Activated CD4-positive, alpha-beta T cell treated with anti-CD3 and anti-CD28 coated beads for 48 hours (primary cell): ENCODE results near the gene FBXL4.

Source experiments
- DNase-seq: peaks from one replicate; pipeline ENCODE4 v3.0.0-alpha.2; 2020

FBXL4 gene

DNA sequence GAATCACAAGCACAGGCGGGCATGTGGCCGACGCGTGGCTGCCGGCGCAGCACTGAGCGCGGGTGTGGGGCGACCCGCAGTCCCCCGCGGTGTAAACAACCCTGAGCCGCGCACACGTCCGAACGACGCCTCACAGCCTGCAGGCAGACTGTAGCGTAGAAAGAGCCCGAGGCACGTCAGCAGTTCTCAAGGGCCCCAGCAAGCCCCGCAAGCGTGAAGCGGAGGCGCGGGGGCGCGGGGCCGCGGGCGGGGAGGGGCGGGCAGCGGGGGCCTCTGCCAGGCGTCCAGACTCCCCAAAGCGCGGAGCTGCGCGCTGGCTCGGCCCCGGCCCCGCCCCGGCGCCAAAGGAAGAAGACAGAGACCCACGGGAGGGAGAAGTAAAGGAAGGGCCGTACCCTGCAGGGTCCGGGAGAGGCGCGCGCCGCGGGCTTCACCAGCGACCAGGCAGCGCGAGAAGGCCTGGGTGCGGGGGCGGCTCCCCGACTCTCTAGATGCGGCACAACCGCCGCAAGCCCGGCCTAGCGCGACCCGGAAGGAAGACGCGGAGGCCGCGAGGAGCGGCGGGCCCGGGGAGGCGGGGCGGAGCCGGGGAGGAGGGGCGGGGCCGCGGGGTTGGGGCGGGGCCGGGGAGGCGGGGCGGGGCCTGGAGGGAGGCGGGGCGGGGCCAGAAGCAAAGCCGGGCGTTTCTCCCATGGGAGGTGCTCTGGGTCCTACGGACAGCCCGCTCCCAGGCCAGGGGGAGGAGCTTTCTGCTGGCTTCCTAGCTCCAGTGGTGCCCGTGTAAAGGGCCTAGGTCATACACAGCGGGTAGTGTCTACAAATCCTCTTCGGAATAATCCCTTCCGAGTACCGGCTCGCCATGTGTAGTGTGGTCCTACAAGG lies at the start of gene FBXL4:
FBXL4 (minus strand) TSS at position 536 of the 882 bp plus-strand sequence. CDS start 20,958 bp downstream, outside the sequence.
- DNase-seq: peak; percentile 90

DNA sequence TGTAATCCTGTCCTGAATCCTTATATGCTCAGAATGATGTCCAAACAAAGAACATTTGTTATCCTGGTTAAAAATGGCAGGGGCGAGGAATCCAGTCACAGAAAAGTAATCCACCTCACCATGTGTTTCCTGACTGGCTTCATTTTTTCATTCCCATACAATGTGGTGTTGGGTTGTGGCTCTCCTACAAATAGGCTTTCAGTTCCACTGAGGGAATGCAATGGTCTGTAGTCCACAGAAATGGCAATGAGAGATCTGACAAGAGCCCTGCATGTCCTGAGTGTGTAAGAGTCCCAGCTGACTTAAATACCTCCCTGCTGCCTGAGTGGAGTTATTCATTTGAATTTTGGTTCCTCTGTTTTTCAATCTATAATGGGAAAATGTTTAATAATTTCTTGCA lies 47.4 kb upstream of the FBXL4 start:
- no peak for DNase-seq

- DNase-seq: no peak
Measured at GRCh38 chr6:98992535-98992934, 44.8 kb upstream of the FBXL4 start.

DNA sequence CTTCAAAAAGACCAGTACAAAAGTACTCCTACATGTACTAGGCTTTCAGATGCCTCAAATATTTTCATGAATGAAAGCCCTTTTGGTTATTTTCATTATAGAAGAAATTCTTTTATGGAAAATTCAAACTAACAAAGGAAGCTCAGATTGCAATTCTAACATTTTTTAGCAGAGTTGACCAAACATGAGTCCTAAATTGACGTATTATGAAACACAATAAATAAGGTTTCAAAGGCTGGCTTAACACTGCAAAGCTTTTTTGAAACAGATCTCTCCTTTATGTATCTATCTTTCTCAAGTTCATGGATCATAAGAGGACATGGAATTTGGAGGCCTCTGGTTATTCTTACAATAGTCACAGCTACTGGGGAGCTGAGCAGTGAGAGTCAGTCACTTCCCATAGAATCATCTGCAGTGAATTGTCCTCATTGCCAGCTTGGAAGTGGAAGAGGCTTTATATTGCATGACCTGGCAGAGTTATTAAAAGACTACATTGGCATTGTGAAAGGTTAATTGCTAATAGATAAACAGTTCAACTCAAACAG lies 38.4 kb upstream of the FBXL4 start:
- no peak for DNase-seq

- no peak for DNase-seq
Measured at GRCh38 chr6:98985391-98985790, 37.6 kb upstream of the FBXL4 start.

DNA sequence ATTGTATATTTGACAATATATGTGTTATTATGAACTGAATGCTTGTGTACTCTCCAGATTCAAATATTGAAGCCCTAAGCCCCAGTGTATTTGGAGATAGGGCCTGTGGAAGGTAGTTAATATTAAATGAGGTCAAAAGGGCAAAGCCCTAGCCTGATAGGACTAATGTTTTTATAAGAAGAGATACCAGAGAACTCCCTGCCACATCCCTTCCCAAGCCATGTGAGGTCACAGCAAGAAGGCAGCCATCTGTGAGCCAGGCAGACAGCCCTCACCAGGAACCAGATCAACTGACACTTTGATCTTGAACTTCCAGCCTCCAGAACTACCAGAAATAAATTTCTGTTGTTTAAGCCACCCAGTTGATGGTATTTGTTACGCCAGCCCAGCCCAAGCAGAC lies 36.4 kb upstream of the FBXL4 start:
- no peak for DNase-seq

DNA sequence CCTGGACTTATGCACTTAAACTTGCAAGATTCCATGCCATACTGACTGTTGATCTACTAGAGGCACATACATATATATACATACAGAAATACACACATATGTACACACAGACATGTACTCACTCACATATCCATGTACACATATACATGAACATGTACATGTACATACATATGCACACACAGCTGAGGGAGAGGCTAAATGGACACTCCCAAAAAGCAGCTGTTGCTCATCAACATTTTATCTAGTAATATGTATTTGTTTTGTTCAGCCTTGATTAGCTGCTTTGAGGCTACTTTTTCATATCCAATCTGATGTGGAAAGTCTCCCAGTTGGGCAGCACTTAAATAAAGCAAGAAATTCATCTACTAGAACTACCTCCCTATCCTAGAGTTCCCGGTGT lies 33.7 kb upstream of the FBXL4 start:
- DNase-seq: no peak

DNA sequence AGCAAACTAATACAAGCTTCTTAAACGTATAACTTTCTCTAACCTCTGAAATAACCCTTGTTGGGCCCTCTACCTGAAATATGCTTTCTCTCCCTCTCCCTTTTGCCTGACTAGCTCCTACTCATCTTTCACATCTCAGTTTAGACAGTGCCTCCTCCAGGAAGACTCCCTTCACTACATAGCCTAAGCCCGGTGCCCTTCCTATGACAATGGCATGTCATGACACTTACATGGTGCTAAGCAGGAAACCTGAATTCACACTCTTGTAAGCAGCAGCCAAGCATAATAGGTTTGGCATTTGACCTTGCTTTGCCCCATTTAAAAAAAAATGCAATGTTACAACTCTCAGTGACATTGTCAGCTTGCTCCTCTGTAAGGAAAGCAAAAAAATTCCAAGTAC lies 33.1 kb upstream of the FBXL4 start:
- no peak for DNase-seq

GRCh38 chr6:98977671-98978292 lies 30.0 kb upstream of the FBXL4 start:
- DNase-seq: no peak

DNA sequence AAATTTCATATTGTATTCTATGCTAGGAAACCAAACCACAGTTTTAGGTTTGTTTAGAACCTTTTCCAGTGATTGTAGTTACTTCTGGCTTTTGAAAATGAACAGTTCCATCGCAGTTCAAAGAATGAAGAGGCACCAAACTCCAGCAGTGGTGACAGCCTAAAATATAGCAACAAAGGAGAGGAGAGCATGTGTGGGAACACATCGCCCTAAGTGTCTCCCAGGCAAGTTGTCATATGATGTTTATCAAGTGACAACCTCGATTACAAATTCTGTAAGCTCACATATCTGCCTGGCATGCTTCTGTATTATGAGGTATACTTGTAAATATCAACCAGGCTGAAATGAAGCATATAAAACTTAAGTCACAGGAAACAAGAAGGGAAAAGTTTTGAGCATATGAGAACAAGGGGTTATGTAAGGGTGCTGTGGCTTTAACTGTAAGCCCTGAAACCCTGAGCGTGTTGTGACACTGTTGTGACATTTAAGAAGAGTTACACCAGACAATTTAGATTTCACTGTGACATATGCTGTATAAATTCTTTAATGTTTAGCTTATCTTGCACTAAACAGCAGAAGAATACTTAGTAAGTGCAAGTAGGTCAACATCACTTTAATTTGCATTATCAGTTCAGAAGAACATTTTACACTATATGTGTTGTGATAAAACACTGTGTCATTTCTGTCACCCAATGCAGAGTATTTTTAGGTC lies 29.1 kb upstream of the FBXL4 start:
- DNase-seq: no peak

DNA sequence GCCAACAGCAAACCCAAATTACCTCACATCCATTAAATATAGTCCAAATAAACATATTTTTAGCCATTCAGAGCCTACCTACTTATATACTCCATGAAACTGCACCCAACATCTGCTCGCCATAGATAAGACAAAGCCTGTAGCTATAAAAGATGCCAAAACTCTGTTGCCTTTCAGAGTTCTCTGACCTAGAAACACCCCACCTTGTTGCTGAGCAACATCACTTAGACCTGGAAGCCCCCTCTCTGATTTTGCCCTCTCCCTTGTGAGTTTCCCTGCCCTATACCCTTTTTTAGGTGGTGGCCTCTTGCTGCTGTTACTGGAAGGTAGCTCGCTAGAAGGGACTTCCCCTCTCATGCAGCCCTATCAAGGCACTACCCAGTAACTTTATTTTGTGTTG lies 27.7 kb upstream of the FBXL4 start:
- no peak for DNase-seq

- DNase-seq: no peak
Measured at GRCh38 chr6:98974309-98974708, 26.6 kb upstream of the FBXL4 start.

DNA sequence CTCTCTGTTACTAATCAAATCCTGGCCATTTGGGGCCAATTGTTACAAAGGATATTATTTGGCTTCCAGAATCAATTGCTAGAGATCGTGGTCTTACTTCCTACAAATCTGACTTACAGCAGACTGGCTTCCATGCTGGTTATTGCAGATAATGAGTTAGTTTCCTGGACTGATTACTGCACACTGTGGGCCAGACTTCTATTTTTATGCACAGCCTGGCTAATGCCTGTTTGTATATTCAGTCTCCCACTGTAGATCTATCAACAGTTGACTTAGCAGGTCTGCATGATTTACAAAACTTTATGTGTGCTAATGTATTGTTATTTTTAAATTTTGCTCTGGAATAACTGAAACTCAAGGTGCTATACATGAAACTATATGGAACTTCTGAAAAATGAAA lies 25.8 kb upstream of the FBXL4 start:
- no peak for DNase-seq

DNA sequence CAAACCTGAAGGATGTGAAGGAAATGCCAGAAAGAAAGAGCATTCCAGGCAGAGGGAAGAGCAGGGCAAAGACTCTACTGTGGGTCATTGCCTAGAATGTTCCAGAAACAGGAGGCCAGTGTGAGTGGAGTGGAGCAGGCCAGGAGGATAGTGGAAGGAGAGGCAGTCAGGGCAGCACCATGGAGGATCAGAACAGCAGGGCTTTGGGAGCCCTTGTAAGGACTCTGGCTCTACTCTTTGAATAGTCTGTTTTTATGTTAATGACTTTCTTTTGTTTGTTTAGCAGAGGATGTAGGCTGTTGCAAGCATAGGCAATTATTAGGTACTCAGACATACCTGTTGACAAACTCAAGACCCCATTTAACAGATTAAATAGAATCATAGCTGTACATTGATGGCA lies 23.6 kb upstream of the FBXL4 start:
- no peak for DNase-seq

DNA sequence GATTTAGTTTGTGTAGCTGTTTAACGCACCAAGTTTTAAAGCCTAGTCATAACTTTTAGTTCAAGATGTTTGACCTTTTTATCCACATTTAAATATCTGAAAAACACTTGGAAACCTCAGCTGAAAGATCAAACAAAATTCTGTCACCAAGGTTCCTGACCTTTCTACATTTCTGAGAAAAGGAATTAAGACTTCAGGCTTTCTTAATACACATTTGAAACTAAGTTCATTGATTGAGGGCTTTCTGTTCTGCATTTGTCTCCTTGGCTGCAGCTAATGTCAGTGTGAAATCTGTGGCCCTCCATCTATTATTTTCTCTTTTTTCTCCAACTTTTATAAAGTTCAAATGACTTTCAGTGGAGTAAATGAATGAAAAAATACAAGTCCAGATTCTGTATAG lies 22.7 kb upstream of the FBXL4 start:
- no peak for DNase-seq

- DNase-seq: no peak
Measured at GRCh38 chr6:98967616-98968015, 19.9 kb upstream of the FBXL4 start.

GRCh38 chr6:98959631-98960030 lies 11.9 kb upstream of the FBXL4 start:
- no peak for DNase-seq

GRCh38 chr6:98958776-98959175 lies 11.0 kb upstream of the FBXL4 start:
- no peak for DNase-seq

- no peak for DNase-seq
Measured at GRCh38 chr6:98957450-98957849, 9.7 kb upstream of the FBXL4 start.

DNA sequence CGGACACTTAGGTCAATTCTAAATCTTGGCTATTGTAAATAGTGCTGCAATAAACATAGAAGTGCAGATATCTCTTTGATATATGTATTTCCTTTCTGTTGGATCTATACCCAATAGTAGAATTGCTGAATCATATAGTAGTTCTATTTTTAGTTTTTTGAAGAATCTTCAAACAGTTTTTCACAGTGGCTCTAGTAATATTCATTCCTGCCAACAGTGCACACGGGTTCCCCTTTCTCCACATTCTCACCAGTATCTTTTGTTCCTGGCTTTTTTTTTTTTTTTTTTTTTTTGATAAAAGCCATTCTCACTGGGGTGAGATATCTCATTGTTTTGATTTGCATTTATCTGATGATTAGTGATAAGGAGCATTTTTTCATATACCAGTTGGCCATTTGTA lies 1.8 kb upstream of the FBXL4 start:
- DNase-seq: no peak

GRCh38 chr6:98946879-98947410 lies 801 bp downstream of the FBXL4 start:
- DNase-seq: peak; percentile 56

DNA sequence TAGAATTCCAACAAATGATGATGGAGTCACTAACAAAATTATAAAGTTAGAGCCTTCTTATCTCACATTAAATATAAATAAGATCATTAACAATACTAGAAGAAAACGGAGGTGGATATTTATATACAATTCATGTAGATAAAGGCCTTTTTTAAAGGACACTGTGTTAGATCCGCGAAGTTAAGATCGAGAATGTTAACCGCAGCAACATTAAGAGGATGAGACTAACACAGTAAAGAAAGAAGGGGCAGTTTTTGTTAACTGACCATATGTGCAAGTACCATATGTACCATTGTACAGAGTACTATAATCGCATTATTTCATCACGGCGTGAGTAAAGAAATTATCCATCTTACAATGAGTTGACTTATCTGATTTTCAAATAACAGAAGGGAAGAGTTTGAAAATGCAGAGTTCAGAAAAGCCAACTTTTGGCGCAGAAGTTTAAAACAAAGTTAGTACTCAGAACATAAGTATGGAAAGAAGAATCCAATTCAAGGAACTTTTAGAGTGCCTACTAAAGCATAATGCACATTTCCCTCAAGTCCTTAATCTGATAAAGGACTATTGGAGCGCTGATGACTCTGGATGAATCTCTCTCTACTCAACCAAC lies 1.4 kb downstream of the FBXL4 start:
- no peak for DNase-seq
